HCT116 (cell line): ENCODE measurements around the gene RXRA. TPM values are rescaled to one million over a fixed set of nuclear protein-coding genes. Genes with fewer than 3 reads are reported as not detected.

Experiments
- ATAC-seq: fragments of 200-7000 bp; cut with Tn5 transposase; 2 replicates; pipeline ENCODE4 v1.9.1; 2020; ENCODE audit warnings: mild to moderate bottlenecking, moderate library complexity
- BruUV-seq: library from RNA; stranded (reverse); fragments of 400-500 nt; replicated peaks from 2 replicates; lab custom pipeline; 2021; lab: Mats Ljungman, UMichigan
- CTCF ChIA-PET: fragments of 300-600 bp; sonication (Branson Sonifier 250); formaldehyde crosslinking; loops from one replicate; lab custom pipeline; 2021; ENCODE audit warnings: antibody characterized with exemption; lab: Charles Lee
- POLR2A ChIA-PET: fragments of 300-600, 350-600 bp; sonication (Branson Sonifier 250); formaldehyde crosslinking; loops from one replicate; lab custom pipeline; 2021; ENCODE audit warnings: antibody characterized with exemption; lab: Charles Lee
- RAD21 ChIA-PET, 2 experiments: fragments of 300-600 bp; sonication (Branson Sonifier 250); formaldehyde crosslinking; loops; one replicate each; lab custom pipeline; 2023; ENCODE audit warnings: low total read pairs in 2 of 2; ENCODE audit not compliant: uncharacterized antibody in 2 of 2, unreplicated experiment in 2 of 2, low non-redundant PET in 1 of 2; lab: Charles Lee
- DNase-seq: peaks from one replicate; pipeline ENCODE4 v3.0.0-alpha.2; 2010; ENCODE audit warnings: low read depth, low spot score
- H2AFZ ChIP-seq: fragments of 200-600 bp; shearing (Covaris generic), sonication (generic); 2 replicates; pipeline ENCODE4 v1.6.1; 2017; ENCODE audit warnings: low read depth, mixed run types, mixed read lengths, antibody characterized with exemption, low read length; ENCODE audit not compliant: poor library complexity, severe bottlenecking
- H3K27ac ChIP-seq: 2 replicates; pipeline ENCODE4 v1.5.1; 2012; ENCODE audit warnings: low read depth, low read length
- H3K27me3 ChIP-seq: fragments of 200-600 bp; sonication (generic); 2 replicates; pipeline ENCODE4 v1.6.1; 2016; ENCODE audit warnings: mixed run types, low read length, mixed read lengths; ENCODE audit not compliant: insufficient read depth
- H3K36me3 ChIP-seq, 2 experiments: fragments of 200-500 bp in 1 of 2; fragments of 200-600 bp in 1 of 2; sonication (Bioruptor generic) in 1 of 2; sonication (generic) in 1 of 2; 2 replicates each; pipeline versions ENCODE4 v1.5.1 to v1.6.1; 2014 to 2016; ENCODE audit warnings: low read length in 2 of 2, inconsistent platforms in 1 of 2, mixed read lengths in 1 of 2, mixed run types in 1 of 2; ENCODE audit not compliant: insufficient read depth in 2 of 2, control insufficient read depth in 1 of 2
- H3K4me1 ChIP-seq, 2 experiments: fragments of 200-600 bp in 1 of 2; sonication (generic) in 1 of 2; 2 replicates each; pipeline versions ENCODE4 v1.5.1 to v1.6.1; 2012 to 2017; ENCODE audit warnings: low read length in 2 of 2, inconsistent platforms in 1 of 2, mild to moderate bottlenecking in 1 of 2, mixed read lengths in 1 of 2, mixed run types in 1 of 2, moderate library complexity in 1 of 2; ENCODE audit not compliant: insufficient read depth in 2 of 2, control insufficient read depth in 1 of 2
- H3K4me2 ChIP-seq: fragments of 200-600 bp; sonication (generic); 2 replicates; pipeline ENCODE4 v1.6.1; 2017; ENCODE audit warnings: mixed run types, low read length, mixed read lengths
- H3K4me3 ChIP-seq, 2 experiments: fragments of 200-600 bp in 1 of 2; sonication (generic) in 1 of 2; replicated peaks in 1 of 2; 2 replicates each; pipeline ENCODE4 v1.5.1; 2011 to 2016; ENCODE audit warnings: low read length in 2 of 2, control low read depth in 1 of 2, low read depth in 1 of 2, mild to moderate bottlenecking in 1 of 2, mixed read lengths in 1 of 2, mixed run types in 1 of 2
- H3K79me2 ChIP-seq: fragments of 200-600 bp; sonication (generic); 2 replicates; pipeline ENCODE4 v1.6.1; 2017; ENCODE audit warnings: mild to moderate bottlenecking, mixed run types, low read length, moderate library complexity, mixed read lengths; ENCODE audit not compliant: insufficient read depth
- H3K9ac ChIP-seq: fragments of 200-600 bp; sonication (generic); 2 replicates; pipeline ENCODE4 v1.6.1; 2016; ENCODE audit warnings: low read length, mixed read lengths
- H3K9me2 ChIP-seq: fragments of 200-600 bp; sonication (generic), shearing (Covaris generic); 2 replicates; pipeline ENCODE4 v1.6.1; 2017; ENCODE audit warnings: mixed run types, mild to moderate bottlenecking, moderate library complexity; ENCODE audit not compliant: insufficient read depth
- H3K9me3 ChIP-seq, 2 experiments: fragments of 200-500 bp in 1 of 2; fragments of 200-600 bp in 1 of 2; sonication (Bioruptor generic) in 1 of 2; sonication (generic) in 1 of 2; 2 replicates each; pipeline ENCODE4 v1.6.1; 2014 to 2017; ENCODE audit warnings: low read length in 2 of 2, mixed read lengths in 2 of 2, inconsistent platforms in 1 of 2, low read depth in 1 of 2, mild to moderate bottlenecking in 1 of 2, mixed run types in 1 of 2, moderate library complexity in 1 of 2; ENCODE audit not compliant: control insufficient read depth in 1 of 2, insufficient read depth in 1 of 2
- H4K20me1 ChIP-seq: fragments of 200-600 bp; sonication (generic), shearing (Covaris generic); 2 replicates; pipeline ENCODE4 v1.6.1; 2017; ENCODE audit warnings: mixed run types, mild to moderate bottlenecking, moderate library complexity; ENCODE audit not compliant: insufficient read depth
- CEBPB ChIP-seq: IDR thresholded peaks from 2 replicates; pipeline ENCODE4 v1.6.1; 2012; ENCODE audit warnings: low read depth
- CTCF ChIP-seq, 3 experiments: fragments of 200-600 bp in 1 of 3; sonication (generic) in 1 of 3; IDR thresholded peaks in 2 of 3; conservative IDR thresholded peaks in 1 of 3; 2 replicates each; pipeline ENCODE4 v1.5.1; 2012 to 2017; ENCODE audit warnings: low read depth in 2 of 3, low read length in 2 of 3, antibody characterized with exemption in 1 of 3, borderline replicate concordance in 1 of 3, control low read depth in 1 of 3, mild to moderate bottlenecking in 1 of 3, mixed read lengths in 1 of 3, mixed run types in 1 of 3, moderate library complexity in 1 of 3; ENCODE audit not compliant: insufficient read depth in 1 of 3
- EGR1 ChIP-seq: IDR thresholded peaks from 2 replicates; pipeline ENCODE4 v1.6.1; 2012; ENCODE audit warnings: low read depth
- ELF1 ChIP-seq: IDR thresholded peaks from 2 replicates; pipeline ENCODE4 v1.6.1; 2012; ENCODE audit warnings: low read depth, borderline replicate concordance
- EZH2phosphoT487 ChIP-seq: fragments of 200-600 bp; IDR thresholded peaks from 2 replicates; pipeline ENCODE4 v1.6.1; 2018; ENCODE audit warnings: antibody characterized with exemption, borderline replicate concordance
- FOSL1 ChIP-seq: IDR thresholded peaks from 2 replicates; pipeline ENCODE4 v1.6.1; 2012; ENCODE audit warnings: low read depth
- JUND ChIP-seq: IDR thresholded peaks from 2 replicates; pipeline ENCODE4 v1.6.1; 2012
- MAX ChIP-seq: IDR thresholded peaks from 2 replicates; pipeline ENCODE4 v1.6.1; 2012
- POLR2A ChIP-seq: IDR thresholded peaks from 2 replicates; pipeline ENCODE4 v1.7.0; 2011; ENCODE audit warnings: borderline replicate concordance; ENCODE audit not compliant: insufficient read depth, insufficient read length; ENCODE audit errors: extremely low read depth
- POLR2AphosphoS5 ChIP-seq: IDR thresholded peaks from 2 replicates; pipeline ENCODE4 v1.6.1; 2011; ENCODE audit warnings: mild to moderate bottlenecking, low read depth, low read length, moderate library complexity
- SIN3A ChIP-seq: IDR thresholded peaks from 2 replicates; pipeline ENCODE4 v1.6.1; 2012; ENCODE audit warnings: low read depth
- SP1 ChIP-seq: IDR thresholded peaks from 2 replicates; pipeline ENCODE4 v1.6.1; 2012; ENCODE audit warnings: low read depth
- SRF ChIP-seq: IDR thresholded peaks from 2 replicates; pipeline ENCODE4 v1.6.1; 2012; ENCODE audit warnings: low read depth
- YY1 ChIP-seq: IDR thresholded peaks from 2 replicates; pipeline ENCODE4 v1.6.1; 2011; ENCODE audit warnings: low read length, low read depth, moderate library complexity, mild to moderate bottlenecking; ENCODE audit not compliant: insufficient replicate concordance; ENCODE audit errors: extremely low read depth
- ZBTB33 ChIP-seq: IDR thresholded peaks from 2 replicates; pipeline ENCODE4 v1.6.1; 2011; ENCODE audit warnings: mild to moderate bottlenecking, low read length, moderate library complexity; ENCODE audit not compliant: insufficient replicate concordance; ENCODE audit errors: extremely low read depth
- ZNF274 ChIP-seq: fragments of 200-500 bp; sonication (Bioruptor generic); IDR thresholded peaks from 2 replicates; pipeline ENCODE4 v1.6.1; 2014; ENCODE audit warnings: mild to moderate bottlenecking, low read depth, low read length, inconsistent platforms
- intact Hi-C: fragments of 100-400 bp; cut with micrococcal nuclease; formaldehyde crosslinking; loops from 2 replicates; pipeline ENCODE4 v1.10.0; 2022
- total RNA-seq: library from RNA; stranded (reverse); gene quantifications from one replicate; pipeline ENCODE4 v1.2.1, GENCODE V29; 2021; ENCODE audit not compliant: unreplicated experiment
- TF ChIP-seq, protein P1 (sequence below): IDR thresholded peaks from 2 replicates; pipeline ENCODE4 v1.6.1; 2012

RXRA gene
- total RNA-seq, 1 experiment from 2014 or later, result 43.9 TPM

DNA sequence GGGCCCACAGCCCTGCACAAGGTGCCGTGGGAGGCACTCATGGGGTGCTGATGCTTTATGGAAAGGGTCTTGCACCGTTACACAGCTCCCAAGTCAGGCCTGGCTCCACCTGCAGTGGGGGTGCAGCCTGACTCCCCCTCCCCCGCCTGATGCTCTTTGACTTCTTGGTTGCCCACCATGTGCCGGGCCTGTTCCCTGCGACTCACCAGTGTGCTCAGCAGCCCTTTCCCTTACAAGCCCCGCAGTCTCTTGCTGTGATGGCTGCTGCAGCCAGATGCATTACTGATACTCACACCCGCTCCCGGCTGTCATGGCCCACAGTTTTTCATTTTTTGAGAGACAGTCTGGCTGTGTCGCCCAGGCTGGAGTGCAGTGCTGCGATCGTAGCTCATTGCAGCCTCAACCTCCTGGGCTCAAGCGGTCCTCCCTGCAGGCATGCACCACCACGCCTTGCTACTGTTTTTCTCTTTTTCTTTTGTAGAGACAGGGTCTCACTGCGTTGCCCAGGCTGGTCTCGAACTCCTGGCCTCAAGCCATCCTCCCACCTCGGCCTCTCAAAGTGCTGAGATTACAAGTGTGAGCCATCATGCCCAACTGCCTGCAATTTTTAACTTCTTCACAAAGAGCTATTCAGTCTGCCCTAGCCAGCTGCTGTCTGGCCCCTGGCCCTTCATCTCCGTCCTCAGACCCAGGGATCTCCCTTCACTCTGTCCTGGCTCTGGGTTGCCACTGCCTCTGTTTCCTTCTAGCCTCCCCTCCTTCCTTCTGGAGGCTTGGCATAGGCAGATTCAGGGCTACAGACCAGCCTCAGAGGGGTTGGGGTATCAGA lies 109.5 kb downstream of the RXRA start:
- Histone ChIP-seq H3K4me1 (peaks cover 6 to 13% of the 10 kb centered on the region in 2 experiments; a peak in 3 of 4 replicates), H2AFZ (no peak overlapping the region), H3K4me2 (no peak overlapping the region), H3K9ac (no peak overlapping the region), H3K79me2 (no peaks in the 10 kb centered on the region), H4K20me1 (no peaks in the 10 kb centered on the region), H3K9me2 (no peaks in the 10 kb centered on the region), H3K4me3 (no peak overlapping the region), H3K36me3 (peaks cover 5 to 6% of the 10 kb centered on the region in 2 experiments; a peak in 3 of 4 replicates), H3K27ac (no peak overlapping the region), H3K27me3 (no peaks in the 10 kb centered on the region), H3K9me3 (no peaks in the 10 kb centered on the region)
- CTCF ChIA-PET, result interaction anchor here (0.6 kb wide), 1 partner anchor 57 kb away, joined by 4 read pairs; no protein-coding TSS in a partner anchor
- intact Hi-C loops, result no loop called here
- ATAC-seq, result no peak
- RAD21 ChIA-PET, result no interaction called here
- no peak for DNase-seq
- BruUV-seq, result no TSS peak
- no peak for TF ChIP-seq JUND
- no peak for TF ChIP-seq POLR2A
- TF ChIP-seq YY1, result no peak
- TF ChIP-seq FOSL1, result no peak
- TF ChIP-seq SP1, result no peak
- TF ChIP-seq MAX, result no peak
- TF ChIP-seq POLR2AphosphoS5, result no peak
- TF ChIP-seq EGR1, result no peak
- no peak for TF ChIP-seq CEBPB
- no peak for TF ChIP-seq SRF
- TF ChIP-seq, protein P1, sequence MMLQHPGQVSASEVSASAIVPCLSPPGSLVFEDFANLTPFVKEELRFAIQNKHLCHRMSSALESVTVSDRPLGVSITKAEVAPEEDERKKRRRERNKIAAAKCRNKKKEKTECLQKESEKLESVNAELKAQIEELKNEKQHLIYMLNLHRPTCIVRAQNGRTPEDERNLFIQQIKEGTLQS, result no peak
- TF ChIP-seq ELF1, result no peak
- TF ChIP-seq EZH2phosphoT487, result no peak
- TF ChIP-seq ZBTB33, result no peak
- TF ChIP-seq CTCF (IDR thresholded peaks at IDR 0.05 in 2 of 3, conservative IDR thresholded peaks at IDR 0.05 in 1 of 3; ENCODE audit: borderline replicate concordance in 1 of 3, insufficient read depth in 1 of 3, low read depth in 2 of 3, low read length in 2 of 3), result no peak
- TF ChIP-seq ZNF274, result no peak
- no peak for TF ChIP-seq SIN3A
- POLR2A ChIA-PET, result no interaction called here
